Omental fat pad (tissue), 4 donors: Measurements from ENCODE around the gene ACTR1B. TPM values are rescaled to one million over a fixed set of nuclear protein-coding genes. Genes with fewer than 3 reads are reported as not detected.

Experiments used
- ATAC-seq: fragments of 150-250 bp; one replicate; pipeline ENCODE4 v1.9.1; 2016; ENCODE audit warnings: mild to moderate bottlenecking, moderate library complexity; ENCODE audit not compliant: low FRiP score
- DNase-seq: peaks from one replicate; pipeline ENCODE4 v3.0.0-alpha.2; 2019; ENCODE audit warnings: low spot score
- CTCF ChIP-seq, 3 donors: fragments of 450-650 bp; IDR thresholded peaks; one replicate each; pipeline ENCODE4 v1.5.1; 2016 to 2017; ENCODE audit warnings: antibody characterized with exemption in 3 of 3, mild to moderate bottlenecking in 3 of 3, moderate library complexity in 2 of 3
- total RNA-seq, 4 donors: library from RNA; depleted of rRNA; stranded (reverse); fragments of >200 nt; gene quantifications; one replicate each; pipeline ENCODE4 v1.1.0, GENCODE V29; 2016

Gene ACTR1B
- total RNA-seq, 4 donors from 2014 or later, result 33.2 to 96.3 (median 54.1) TPM

GRCh38 chr2:97654309-97654708 is 9.5 kb downstream of the ACTR1B start:
- ATAC-seq (no peak), DNase-seq (no peak)
- no peak for TF ChIP-seq CTCF (IDR thresholded peaks at IDR 0.05)

- ATAC-seq, result no peak
- TF ChIP-seq CTCF (IDR thresholded peaks at IDR 0.05), result no peak
- DNase-seq, result no peak
Measured at GRCh38 chr2:97653874-97654273, 10.0 kb downstream of the ACTR1B start.

- DNase-seq (no peak), ATAC-seq (no peak)
- TF ChIP-seq CTCF (IDR thresholded peaks at IDR 0.05), result no peak
Measured at GRCh38 chr2:97653473-97653872, 10.4 kb downstream of the ACTR1B start.

- no peak for TF ChIP-seq CTCF (IDR thresholded peaks at IDR 0.05)
- DNase-seq (no peak), ATAC-seq (no peak)
Measured at GRCh38 chr2:97651114-97651513, 12.7 kb downstream of the ACTR1B start.

- TF ChIP-seq CTCF (IDR thresholded peaks at IDR 0.05), result no peak
- ATAC-seq (no peak), DNase-seq (no peak)
Measured at GRCh38 chr2:97646977-97647376, 16.9 kb downstream of the ACTR1B start.

- peak; percentile 100 for ATAC-seq
- DNase-seq, result peak; percentile 95
- TF ChIP-seq CTCF (IDR thresholded peaks at IDR 0.05), result no peak
Measured at GRCh38 chr2:97645695-97646629, 17.9 kb downstream of the ACTR1B start, which contains the start of gene COX5B. Gene COX5B, plus strand, starts transcription at chr2:97646062. Its CDS starts 25 bp downstream, at chr2:97646087.
